A673 (cell line): ENCODE data around the gene USP21. TPM values are rescaled to one million over a fixed set of nuclear protein-coding genes. Genes with fewer than 3 reads are reported as not detected.

ENCODE experiments used
- BruUV-seq: library from RNA; stranded (reverse); fragments of 400-500 nt; replicated peaks from 2 replicates; lab custom pipeline; 2021; lab: Mats Ljungman, UMichigan
- CTCF ChIA-PET: fragments of 300-600 bp; sonication (Branson Sonifier 250); formaldehyde crosslinking; loops from one replicate; lab custom pipeline; 2022; ENCODE audit warnings: antibody characterized with exemption; lab: Charles Lee
- POLR2A ChIA-PET: fragments of 300-600 bp; sonication (Branson Sonifier 250); formaldehyde crosslinking; loops from one replicate; lab custom pipeline; 2022; ENCODE audit warnings: antibody characterized with exemption; ENCODE audit not compliant: low non-redundant PET; lab: Charles Lee
- DNase-seq: peaks from one replicate; pipeline ENCODE4 v3.0.0-alpha.2; 2015; ENCODE audit warnings: low spot score
- H3K27ac ChIP-seq: fragments of 200-600 bp; sonication (generic); 2 replicates; pipeline ENCODE4 v1.5.1; 2016; ENCODE audit warnings: mixed run types, low read depth, mild to moderate bottlenecking, mixed read lengths, antibody characterized with exemption, low read length; ENCODE audit not compliant: poor library complexity, severe bottlenecking
- H3K27me3 ChIP-seq: fragments of 200-600 bp; sonication (generic); replicated peaks from 2 replicates; pipeline ENCODE4 v1.6.1; 2017; ENCODE audit warnings: mixed run types, low read depth, mild to moderate bottlenecking, mixed read lengths, antibody characterized with exemption, low read length; ENCODE audit not compliant: insufficient read depth, poor library complexity
- H3K36me3 ChIP-seq: fragments of 200-600 bp; sonication (generic); 2 replicates; pipeline ENCODE4 v1.6.1; 2016; ENCODE audit warnings: mixed run types, mild to moderate bottlenecking, mixed read lengths, antibody characterized with exemption, low read length; ENCODE audit not compliant: insufficient read depth, poor library complexity, severe bottlenecking
- H3K4me1 ChIP-seq: fragments of 200-600 bp; sonication (generic); 2 replicates; pipeline ENCODE4 v1.6.1; 2017; ENCODE audit warnings: mixed run types, mild to moderate bottlenecking, mixed read lengths, antibody characterized with exemption, low read length; ENCODE audit not compliant: insufficient read depth, poor library complexity, severe bottlenecking
- H3K4me3 ChIP-seq: fragments of 200-600 bp; sonication (generic); 2 replicates; pipeline ENCODE4 v1.5.1; 2016; ENCODE audit warnings: low read depth, mixed run types, mild to moderate bottlenecking, mixed read lengths, low read length; ENCODE audit not compliant: poor library complexity, severe bottlenecking
- H3K9me3 ChIP-seq: fragments of 200-600 bp; sonication (generic); 2 replicates; pipeline ENCODE4 v1.6.1; 2016; ENCODE audit warnings: mixed run types, low read depth, mild to moderate bottlenecking, mixed read lengths, antibody characterized with exemption, low read length; ENCODE audit not compliant: poor library complexity, severe bottlenecking
- CTCF ChIP-seq: fragments of 300-800, 200-600 bp; sonication (generic); conservative IDR thresholded peaks from 2 replicates; pipeline ENCODE4 v1.5.1; 2017; ENCODE audit warnings: low read depth, mild to moderate bottlenecking, antibody characterized with exemption, low read length, moderate library complexity, mixed read lengths
- EZH2 ChIP-seq: fragments of 200-600 bp; sonication (generic); IDR thresholded peaks from 2 replicates; pipeline ENCODE4 v1.6.1; 2017; ENCODE audit warnings: borderline replicate concordance, low read depth, mild to moderate bottlenecking, mixed read lengths, antibody characterized with exemption, low read length; ENCODE audit not compliant: poor library complexity, severe bottlenecking
- intact Hi-C: fragments of 100-400 bp; cut with micrococcal nuclease; formaldehyde crosslinking; loops from one replicate; pipeline ENCODE4 v1.10.0; 2022; ENCODE audit not compliant: unreplicated experiment
- total RNA-seq: library from RNA; stranded (reverse); gene quantifications from 2 replicates; pipeline ENCODE4 v1.2.3, GENCODE V29; 2021

The USP21 gene
- total RNA-seq, 1 experiment from 2014 or later = 46.2 TPM

- POLR2A ChIA-PET = interaction anchor here (0.6 kb wide), 2 partner anchors 35 to 188 kb away, joined by 6 to 8 read pairs; no protein-coding TSS in a partner anchor
- peaks cover 45% of the 10 kb centered on the region for H3K36me3 ChIP-seq
Measured at GRCh38 chr1:161166669-161167548, 7.6 kb downstream of the USP21 start.

GRCh38 chr1:161168906-161169305 is 9.6 kb downstream of the USP21 start:
- Histone ChIP-seq H3K27ac (no peak overlapping the region), H3K36me3 (peaks cover 46% of the 10 kb centered on the region), H3K27me3 (no peaks in the 10 kb centered on the region), H3K4me3 (no peak overlapping the region), H3K4me1 (no peaks in the 10 kb centered on the region), H3K9me3 (no peaks in the 10 kb centered on the region)
- DNase-seq = no peak
- intact Hi-C loops = no loop called here
- BruUV-seq = no TSS peak
- CTCF ChIA-PET = no interaction called here
- POLR2A ChIA-PET = no interaction called here
- TF ChIP-seq CTCF = no peak

More at GRCh38 chr1:161166669-161167548, 7.6 kb downstream of the USP21 start:
- intact Hi-C loops = no loop called here
- CTCF ChIA-PET = interaction anchor here (0.6 to 1.6 kb wide), 5 partner anchors 25 to 125 kb away, joined by 4 to 8 read pairs (median 5); partner anchors contain the start of genes ADAMTS4, NDUFS2 and TOMM40L
- Histone ChIP-seq H3K4me1 (no peaks in the 10 kb centered on the region), H3K4me3 (peak overlapping the region; percentile 83), H3K9me3 (no peaks in the 10 kb centered on the region), H3K27ac (peak overlapping the region; percentile 69), H3K27me3 (no peaks in the 10 kb centered on the region)
- no peak for TF ChIP-seq EZH2
- TF ChIP-seq CTCF = no peak
- TSS peak; percentile 28 for BruUV-seq
- no peak for DNase-seq

- BruUV-seq = no TSS peak
- intact Hi-C loops = no loop called here
- no peaks in the 10 kb centered on the region for H3K9me3 ChIP-seq
- peak; percentile 39 for TF ChIP-seq CTCF
- TF ChIP-seq EZH2 = no peak
- no peak overlapping the region for H3K4me3 ChIP-seq
- DNase-seq = no peak
- CTCF ChIA-PET = no interaction called here
- H3K27me3 ChIP-seq = no peaks in the 10 kb centered on the region
- H3K27ac ChIP-seq = no peak overlapping the region
- POLR2A ChIA-PET = no interaction called here
- H3K4me1 ChIP-seq = peaks cover under 1% of the 10 kb centered on the region
- H3K36me3 ChIP-seq = peaks cover 56% of the 10 kb centered on the region
Measured at GRCh38 chr1:161171191-161171590, 11.9 kb downstream of the USP21 start.
